ENCODE results near the gene AQP2. TPM values are rescaled to one million over a fixed set of nuclear protein-coding genes. Genes with fewer than 3 reads are reported as not detected.

Gene AQP2
- total and polyA plus RNA-seq, 2 experiments from 2014 or later: 0.07 TPM; not detected in 1

- TF ChIP-seq CTCF (conservative IDR thresholded peaks at IDR 0.05; ENCODE audit: low read depth in 2 of 2): no peak
- TF ChIP-seq JUNB (IDR thresholded peaks at IDR 0.05; ENCODE audit: unreplicated experiment): no peak
Observed at GRCh38 chr12:50005175-50005574, 54.6 kb downstream of the AQP2 start (continued).

- no peak for TF ChIP-seq POLR2AphosphoS5 (IDR thresholded peaks at IDR 0.05; ENCODE audit: low read depth)
- H3K4me1 Mint-ChIP-seq: no peaks in the 10 kb centered on the region
- H3K79me2 ChIP-seq (replicated peaks; ENCODE audit: insufficient read depth): 0 out of 2 replicates have a peak, but pooled peaks cover 2% of the 10 kb centered on the region
Observed at GRCh38 chr12:50006280-50006679, 55.7 kb downstream of the AQP2 start.

GRCh38 chr12:50006754-50007442 is 56.4 kb downstream of the AQP2 start:
- peaks cover 3% of the 10 kb centered on the region; the same call in 1 of the 2 replicates for H4K20me1 ChIP-seq (replicated peaks; ENCODE audit: insufficient read depth)
- Mint-ChIP-seq H3K27ac (no peak overlapping the region), H3K4me3 (no peak overlapping the region), H3K27me3 (ENCODE audit: insufficient read depth, low read depth, poor library complexity) (peaks cover 2% of the 10 kb centered on the region), H3K9me3 (no peaks in the 10 kb centered on the region), H3K4me1 (no peaks in the 10 kb centered on the region), H3K36me3 (ENCODE audit: low read depth) (peaks cover 24% of the 10 kb centered on the region)
- H3K4me2 ChIP-seq: no peak overlapping the region
- no peaks in the 10 kb centered on the region for H3K9me2 ChIP-seq (ENCODE audit: insufficient read depth)
- H3F3A ChIP-seq (replicated peaks; ENCODE audit: low read depth): no peaks in the 10 kb centered on the region
- no peaks in the 10 kb centered on the region for H3K4me1 ChIP-seq (ENCODE audit: insufficient read depth)
- no peak overlapping the region for H2AFZ ChIP-seq
- H3K79me2 ChIP-seq (replicated peaks; ENCODE audit: insufficient read depth): 0 out of 2 replicates have a peak, but pooled peaks cover 2% of the 10 kb centered on the region
- H3K4me3 ChIP-seq: no peak overlapping the region
- ATAC-seq (no peak), DNase-seq (ENCODE audit: low spot score) (no peak)
- no peak overlapping the region for H3K27ac ChIP-seq (ENCODE audit: low read depth)
- no peaks in the 10 kb centered on the region for H3K27me3 ChIP-seq (ENCODE audit: insufficient read depth)
- peaks cover 5% of the 10 kb centered on the region; the same call in 1 of the 2 replicates for H3K36me3 ChIP-seq (ENCODE audit: insufficient read depth)
- TF ChIP-seq CTCF (conservative IDR thresholded peaks at IDR 0.05; ENCODE audit: low read depth in 2 of 2) (no peak), JUNB (IDR thresholded peaks at IDR 0.05; ENCODE audit: unreplicated experiment) (no peak), ETS1 (IDR thresholded peaks at IDR 0.05) (no peak), NANOG (IDR thresholded peaks at IDR 0.05; ENCODE audit: borderline replicate concordance) (no peak), POLR2AphosphoS5 (IDR thresholded peaks at IDR 0.05; ENCODE audit: low read depth) (no peak), STAT1 (IDR thresholded peaks at IDR 0.05; ENCODE audit: unreplicated experiment) (no peak), ZNF331 (CRISPR knock-in tag; IDR thresholded peaks at IDR 0.05; ENCODE audit: low read depth) (no peak), EZH2phosphoT487 (IDR thresholded peaks at IDR 0.05; ENCODE audit: unreplicated experiment) (no peak), CREB1 (CRISPR knock-in tag; IDR thresholded peaks at IDR 0.05; ENCODE audit: low read depth) (no peak), EZH2 (IDR thresholded peaks at IDR 0.05; ENCODE audit: low read depth, unreplicated experiment) (no peak), REST (IDR thresholded peaks at IDR 0.05; ENCODE audit: unreplicated experiment) (no peak)

More at GRCh38 chr12:50006280-50006679, 55.7 kb downstream of the AQP2 start:
- no peak for DNase-seq (ENCODE audit: low spot score)
- Mint-ChIP-seq H3K4me3 (no peak overlapping the region), H3K9me3 (no peaks in the 10 kb centered on the region), H3K27ac (no peak overlapping the region), H3K36me3 (ENCODE audit: low read depth) (peaks cover 28% of the 10 kb centered on the region), H3K27me3 (ENCODE audit: insufficient read depth, low read depth, poor library complexity) (peaks cover 2% of the 10 kb centered on the region)
- Histone ChIP-seq H3K4me1 (ENCODE audit: insufficient read depth) (no peaks in the 10 kb centered on the region), H3F3A (replicated peaks; ENCODE audit: low read depth) (no peaks in the 10 kb centered on the region), H3K36me3 (ENCODE audit: insufficient read depth) (peaks cover 8% of the 10 kb centered on the region; the same call in 1 of the 2 replicates), H3K4me2 (no peak overlapping the region), H3K27me3 (ENCODE audit: insufficient read depth) (no peaks in the 10 kb centered on the region), H3K9me2 (ENCODE audit: insufficient read depth) (no peaks in the 10 kb centered on the region), H4K20me1 (replicated peaks; ENCODE audit: insufficient read depth) (peaks cover 3% of the 10 kb centered on the region; the same call in 1 of the 2 replicates), H2AFZ (no peak overlapping the region), H3K27ac (ENCODE audit: low read depth) (no peak overlapping the region), H3K4me3 (no peak overlapping the region)
- no peak for ATAC-seq

Measured in GM23338 (cell line).